ENCODE measurements around the gene GARRE1.
"Not testable (repeated sequence)": the region's sequence is repeated elsewhere in the genome, so short reads cannot be mapped to it uniquely, and the experiment has no call there.

GARRE1 gene

DNA sequence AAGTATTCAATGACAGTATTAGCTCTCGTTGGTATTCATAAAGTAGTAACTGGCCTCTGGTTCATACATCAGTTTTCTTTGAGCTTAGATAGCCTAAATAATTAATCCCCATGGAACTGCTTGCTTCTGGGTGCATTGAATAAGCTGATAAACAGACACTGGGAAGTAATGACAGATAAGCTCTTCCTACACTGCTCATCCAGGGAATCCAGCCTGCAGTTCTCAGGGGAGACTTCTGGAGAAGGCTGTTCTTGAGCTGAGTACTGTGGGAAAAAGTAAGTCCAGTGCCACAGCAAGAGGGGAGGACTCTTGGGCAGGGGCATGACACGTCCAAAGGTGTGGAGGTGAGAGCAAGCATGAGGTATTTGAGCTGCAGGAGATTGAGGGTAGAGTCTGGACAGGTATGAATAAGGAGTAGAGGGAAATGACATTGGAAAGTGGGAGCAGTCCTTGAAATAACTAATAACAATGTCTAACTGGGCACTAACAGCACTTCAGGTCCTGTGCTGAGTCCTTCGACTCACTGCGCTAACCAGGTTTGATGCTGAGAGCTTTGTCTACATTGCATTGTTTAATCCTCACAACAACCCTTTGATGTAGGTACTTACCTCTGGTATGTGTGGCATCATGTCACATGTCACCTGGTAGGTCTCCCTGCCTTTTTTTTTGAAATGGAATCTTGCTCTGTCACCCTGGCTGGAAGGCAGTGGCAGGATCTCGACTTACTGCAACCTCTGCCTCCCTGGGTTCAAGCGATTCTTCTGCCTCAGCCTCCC, 7.2 kb downstream of the GARRE1 start:
- no peak for FAIRE-seq

GRCh38 chr19:34263745-34264237, 9.4 kb downstream of the GARRE1 start:
- FAIRE-seq: no peak

DNA sequence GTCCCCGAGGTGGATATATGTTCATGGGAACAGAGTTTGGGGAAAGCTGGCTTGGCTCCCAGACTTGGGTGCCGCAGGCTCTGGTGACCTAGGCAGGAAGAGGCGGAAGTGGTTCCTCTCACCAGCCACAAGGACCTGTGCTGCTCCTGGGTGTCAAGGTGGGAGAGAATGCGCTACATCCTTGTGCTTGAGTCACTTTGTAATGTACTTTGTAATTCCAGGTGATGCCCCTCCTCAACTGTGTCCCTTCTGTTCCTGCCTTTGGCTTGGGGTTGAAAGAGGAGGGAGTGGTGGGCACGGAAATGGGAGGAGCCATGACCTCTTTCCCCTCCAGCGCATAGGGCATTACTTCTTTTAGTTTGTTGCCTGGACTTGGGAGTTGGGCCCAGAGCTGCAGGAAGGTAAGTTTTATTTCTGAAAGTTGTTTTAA, 10.9 kb downstream of the GARRE1 start:
- FAIRE-seq: no peak

DNA sequence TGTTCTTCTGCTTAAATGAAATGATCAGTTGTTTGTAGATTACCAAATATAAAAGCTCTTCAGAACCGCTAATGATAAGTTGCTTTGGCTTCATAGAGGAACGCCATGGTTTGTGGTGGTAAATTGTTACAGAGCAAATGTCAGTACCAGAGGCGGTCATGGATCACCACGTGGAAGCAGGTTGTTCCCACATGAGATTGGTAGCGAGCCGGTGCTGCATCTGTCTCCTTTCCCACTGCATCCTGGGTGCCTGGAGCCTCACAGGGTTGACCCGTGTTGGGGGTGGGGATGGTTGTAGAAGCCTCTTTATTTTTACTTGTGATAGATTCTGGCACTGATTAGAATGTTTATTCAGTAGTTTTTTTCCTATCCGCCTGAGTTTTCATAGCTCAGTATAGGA, 14.7 kb downstream of the GARRE1 start:
- no peak for FAIRE-seq

GRCh38 chr19:34269489-34269888, 15.1 kb downstream of the GARRE1 start:
- no peak for FAIRE-seq

GRCh38 chr19:34269968-34270621, 15.7 kb downstream of the GARRE1 start:
- no peak for FAIRE-seq

GRCh38 chr19:34273121-34273520, 18.8 kb downstream of the GARRE1 start:
- FAIRE-seq: no peak

DNA sequence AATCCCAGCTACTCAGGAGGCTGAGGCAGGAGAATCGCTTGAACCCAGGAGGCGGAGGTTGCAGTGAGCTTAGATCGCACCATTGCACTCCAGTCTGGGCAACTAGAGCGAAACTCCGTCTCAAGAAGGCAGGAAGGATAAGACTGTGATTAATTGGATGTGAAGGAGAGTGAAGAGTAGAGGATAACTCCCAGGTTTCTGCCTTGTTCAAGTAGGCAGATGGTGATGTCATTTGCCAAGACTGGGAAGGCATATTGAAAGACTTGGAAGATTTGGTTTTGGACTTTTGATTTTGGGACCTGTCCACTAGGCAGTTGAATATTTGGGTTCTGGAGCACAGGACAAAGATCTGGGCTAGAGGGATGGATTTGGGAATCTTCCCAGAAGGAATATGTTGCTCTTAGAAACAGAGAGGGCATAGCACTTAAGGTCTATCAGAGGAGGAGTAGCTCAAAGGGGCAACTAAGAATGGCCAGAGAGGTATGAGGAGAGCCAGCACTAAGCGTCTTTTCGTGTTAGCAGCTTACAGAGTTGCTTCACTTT, 20.0 kb downstream of the GARRE1 start:
- no peak for FAIRE-seq

DNA sequence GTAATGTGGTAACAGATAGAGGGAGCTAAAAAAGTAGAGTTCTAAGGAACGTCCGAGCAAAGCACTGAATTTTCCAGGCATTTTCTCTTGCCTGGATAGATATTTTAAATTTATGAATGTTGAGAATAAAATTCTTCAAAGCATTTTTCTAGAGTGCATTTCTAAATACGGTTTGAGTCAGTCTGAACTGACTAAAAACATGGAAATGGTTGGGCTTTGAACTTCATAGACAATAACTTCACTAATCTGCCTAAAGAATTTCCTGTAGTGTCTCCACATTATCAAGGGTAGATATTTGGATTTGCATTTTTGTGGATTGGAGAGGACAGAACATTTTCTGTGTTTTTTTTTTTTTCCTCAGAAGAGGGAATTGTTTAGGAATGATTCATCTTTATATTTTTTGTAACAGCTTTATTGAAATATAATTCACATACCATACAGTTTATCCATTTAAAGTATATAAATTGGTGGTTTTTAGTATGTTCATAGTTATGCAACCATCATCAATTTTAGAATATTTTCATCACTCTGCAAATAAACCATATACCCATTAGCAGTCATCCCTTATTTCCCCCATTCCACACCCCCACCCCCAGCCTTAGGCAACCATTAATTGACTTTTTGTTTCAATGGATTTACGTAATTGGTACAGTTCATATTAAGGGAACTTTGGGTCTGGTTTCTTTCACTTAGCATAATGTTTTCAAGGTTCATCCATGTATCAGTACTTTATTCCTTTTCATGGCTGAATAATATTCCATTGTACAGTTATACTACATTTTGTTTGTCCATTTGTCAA, 20.7 kb downstream of the GARRE1 start:
- FAIRE-seq: no peak

GRCh38 chr19:34275705-34276104, 21.4 kb downstream of the GARRE1 start:
- no peak for FAIRE-seq

DNA sequence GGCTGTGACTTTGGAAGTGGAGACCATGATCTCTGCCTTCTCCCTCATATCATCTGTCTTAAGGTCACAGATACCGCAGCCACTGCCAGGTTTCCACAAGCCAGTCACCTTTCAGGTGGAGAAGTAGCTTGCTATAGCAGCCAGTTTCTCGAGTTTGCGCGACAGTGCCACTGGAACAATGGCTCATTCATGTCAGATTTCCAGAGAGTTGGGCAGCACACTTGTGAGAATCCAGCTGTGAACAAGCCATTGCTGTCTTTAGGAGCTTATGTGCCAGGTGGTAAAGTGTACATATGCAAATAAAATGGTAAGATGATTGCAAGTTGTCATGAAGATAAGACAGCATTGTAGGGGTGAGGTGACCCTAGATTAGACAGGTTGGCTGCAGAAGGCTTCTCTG, 22.3 kb downstream of the GARRE1 start:
- no peak for FAIRE-seq

DNA sequence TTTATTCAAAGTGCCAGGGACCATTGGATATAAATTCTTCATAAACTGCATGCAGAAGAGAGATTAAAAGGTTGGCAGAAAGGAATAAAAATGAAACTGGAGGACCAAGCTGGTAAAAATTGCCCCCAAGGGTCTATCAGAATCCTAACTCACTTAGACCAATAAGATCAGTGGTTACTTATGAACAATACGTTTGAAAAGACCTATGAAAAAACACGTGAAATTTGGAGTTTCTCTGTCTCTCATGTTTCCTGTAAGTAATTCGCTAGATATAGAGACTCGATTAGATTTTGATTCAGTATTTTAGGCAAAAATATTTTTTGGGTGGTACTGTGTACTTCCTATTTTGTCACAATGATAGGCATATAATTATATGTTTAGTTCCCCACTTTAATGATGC, 22.9 kb downstream of the GARRE1 start:
- no peak for FAIRE-seq

GRCh38 chr19:34278783-34279182, 24.4 kb downstream of the GARRE1 start:
- no peak for FAIRE-seq

GRCh38 chr19:34281444-34281843, 27.1 kb downstream of the GARRE1 start:
- FAIRE-seq: not testable (repeated sequence)

DNA sequence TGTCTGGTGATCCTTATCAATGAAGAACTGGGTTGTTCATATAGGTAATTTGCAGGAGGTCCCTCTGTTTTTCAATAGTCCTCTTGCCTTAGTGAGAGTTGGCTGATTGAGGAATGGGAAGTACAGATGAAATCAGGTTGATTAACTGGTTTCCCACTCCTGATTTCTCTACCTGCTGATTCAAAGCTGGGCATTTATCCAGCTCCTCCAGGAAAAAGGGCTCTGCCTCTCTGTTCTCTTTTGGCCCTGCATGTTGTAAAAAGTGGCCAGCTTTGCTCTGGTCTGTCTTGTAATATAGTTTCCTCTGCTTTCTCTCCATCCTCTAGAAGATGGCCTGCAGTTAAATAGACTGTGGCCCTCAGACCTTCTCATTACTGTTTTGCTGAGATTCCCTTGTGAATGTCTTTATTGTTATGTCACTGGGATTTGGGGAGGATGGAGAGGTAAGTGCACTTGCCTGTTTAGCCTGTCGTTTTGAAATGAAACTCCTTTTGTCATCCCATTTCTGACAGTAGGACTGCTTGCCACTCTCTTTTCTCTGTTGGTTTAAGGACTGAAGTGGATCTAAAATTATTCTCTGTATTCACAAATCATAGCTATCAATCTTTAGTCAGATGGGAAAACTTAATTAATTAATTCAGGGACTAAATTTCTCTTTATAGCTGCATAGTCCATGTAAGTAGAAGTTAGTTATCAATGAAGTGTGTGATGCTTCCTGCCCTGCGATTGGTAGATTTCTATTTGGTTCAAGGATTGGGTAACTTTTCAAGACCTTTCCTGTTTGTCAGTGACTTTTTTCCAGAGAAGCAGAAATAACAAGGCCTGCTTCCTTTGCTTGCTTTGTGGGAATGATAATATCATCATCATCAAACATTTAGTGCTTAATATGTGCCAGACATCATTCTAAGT, 28.5 kb downstream of the GARRE1 start:
- FAIRE-seq: no peak

GRCh38 chr19:34284505-34284904, 30.2 kb downstream of the GARRE1 start:
- FAIRE-seq: no peak

DNA sequence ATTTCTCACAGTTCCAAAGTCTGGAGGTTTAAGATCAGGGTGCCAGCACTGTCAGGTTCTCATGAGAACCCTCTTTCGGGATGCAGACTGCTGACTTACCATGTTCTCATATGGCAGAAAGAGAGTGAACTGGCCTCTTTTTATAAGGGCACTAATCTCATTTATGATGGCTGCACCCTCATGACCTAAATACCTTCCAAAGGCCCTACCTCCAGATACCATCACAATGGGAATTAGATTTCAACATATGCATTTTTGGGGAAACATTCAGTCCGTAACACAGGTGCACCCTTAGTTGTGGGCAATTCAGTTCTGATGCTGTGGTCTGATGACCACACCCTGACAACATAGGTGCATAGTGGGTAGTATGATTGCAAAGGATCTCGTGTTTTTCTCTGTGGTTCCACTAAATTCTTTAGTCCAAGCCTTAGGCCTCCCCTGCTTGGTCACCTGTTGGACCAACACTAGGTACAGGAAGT, 33.3 kb downstream of the GARRE1 start:
- FAIRE-seq: no peak

DNA sequence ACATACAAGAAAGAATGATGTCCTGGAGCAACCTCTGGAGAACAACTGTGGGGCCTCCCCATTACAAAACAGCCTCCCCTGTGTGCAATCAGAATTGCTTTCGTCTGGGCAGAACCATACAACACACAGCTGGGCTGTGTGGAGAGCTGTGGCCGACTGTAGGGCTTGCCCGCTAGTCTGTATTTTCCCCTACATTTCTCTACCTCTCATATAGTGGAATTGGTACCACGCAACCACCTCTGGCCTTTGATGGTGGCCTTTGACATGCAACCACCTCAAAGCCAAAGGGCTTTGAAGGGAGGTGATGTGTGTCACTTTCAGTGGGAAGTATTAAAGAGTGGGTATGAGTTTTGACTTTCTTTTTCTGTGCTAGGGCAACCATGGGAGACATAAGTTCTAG, 34.0 kb downstream of the GARRE1 start:
- no peak for FAIRE-seq

- no peak for FAIRE-seq
Observed at GRCh38 chr19:34291235-34291634, 36.9 kb downstream of the GARRE1 start.

DNA sequence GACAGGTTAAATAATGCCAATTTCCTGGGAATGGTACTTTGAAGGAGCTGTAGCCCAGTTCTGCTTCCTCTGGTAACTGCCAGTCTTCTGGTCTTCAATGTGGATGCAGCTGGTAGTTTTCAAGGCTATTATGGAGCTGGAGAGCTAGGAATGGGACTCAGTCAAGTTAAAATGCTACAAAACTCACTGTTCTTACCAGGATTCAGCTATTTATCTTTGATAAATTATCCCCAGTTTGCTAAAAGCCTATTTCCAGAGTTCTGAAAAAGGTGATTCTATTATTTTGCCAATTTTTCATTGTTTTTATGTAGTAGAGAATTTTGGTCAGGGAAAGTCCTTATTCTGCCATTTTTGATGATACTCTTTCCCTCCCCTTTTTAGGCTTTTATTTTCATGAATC, 40.7 kb downstream of the GARRE1 start:
- no peak for FAIRE-seq

- FAIRE-seq: no peak
Observed at GRCh38 chr19:34298891-34299520, 44.7 kb downstream of the GARRE1 start.

DNA sequence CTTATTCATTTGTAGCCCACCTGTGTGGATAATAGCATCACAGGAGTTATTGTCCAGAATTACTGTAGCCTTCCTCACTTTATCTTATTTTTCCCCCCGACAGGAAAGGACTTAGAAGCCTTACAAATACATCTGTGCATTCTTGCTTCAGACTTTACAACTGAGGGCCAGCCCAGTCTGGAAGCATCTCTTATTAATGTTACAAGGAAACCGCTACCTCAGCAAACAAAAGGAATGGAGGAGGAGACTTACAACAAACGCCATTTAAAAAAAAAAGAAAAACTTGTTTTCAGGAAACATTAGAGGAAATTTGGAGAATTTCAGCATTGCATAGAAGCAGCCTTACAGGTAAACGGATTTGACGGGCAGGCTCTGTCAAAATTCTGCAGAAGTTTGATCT, 45.2 kb downstream of the GARRE1 start:
- FAIRE-seq: no peak

Measured in A204.1 (cell line).